CD14-positive monocyte (primary cell): ENCODE data around the gene CASP10. TPM values are rescaled to one million over a fixed set of nuclear protein-coding genes. Genes with fewer than 3 reads are reported as not detected.

Source experiments
- DNase-seq, 3 donors: peaks; one replicate each; pipeline ENCODE4 v3.0.0-alpha.2; 2011 to 2022
- H2AFZ ChIP-seq: 2 replicates; pipeline ENCODE4 v1.6.0; 2012; ENCODE audit warnings: mild to moderate bottlenecking, low read depth, low read length, inconsistent platforms; ENCODE audit not compliant: insufficient read depth, poor library complexity, severe bottlenecking
- H3K27ac ChIP-seq, 2 donors: 1 replicate in 1 of 2; 2 replicates in 1 of 2; pipeline ENCODE4 v1.5.1; 2012 to 2013; ENCODE audit warnings: low read length in 2 of 2, control low read depth in 1 of 2, inconsistent platforms in 1 of 2, low read depth in 1 of 2, mild to moderate bottlenecking in 1 of 2
- H3K27me3 ChIP-seq, 2 donors: one replicate each; pipeline versions ENCODE4 v1.6.0 to v1.6.1; 2011 to 2013; ENCODE audit warnings: low read length in 2 of 2; ENCODE audit not compliant: control insufficient read depth in 2 of 2, insufficient read depth in 2 of 2
- H3K36me3 ChIP-seq, 2 donors: replicated peaks in 1 of 2; 1 replicate in 1 of 2; 2 replicates in 1 of 2; pipeline versions ENCODE4 v1.5.1 to v1.6.1; 2012 to 2013; ENCODE audit warnings: low read length in 2 of 2, control low read depth in 1 of 2, inconsistent platforms in 1 of 2, mild to moderate bottlenecking in 1 of 2; ENCODE audit not compliant: insufficient read depth in 2 of 2, control insufficient read depth in 1 of 2
- H3K4me1 ChIP-seq, 2 donors: 1 replicate in 1 of 2; 2 replicates in 1 of 2; pipeline versions ENCODE4 v1.5.1 to v1.6.1; 2012 to 2013; ENCODE audit warnings: low read length in 2 of 2, control low read depth in 1 of 2, inconsistent platforms in 1 of 2, mild to moderate bottlenecking in 1 of 2, moderate library complexity in 1 of 2; ENCODE audit not compliant: insufficient read depth in 2 of 2, control insufficient read depth in 1 of 2
- H3K4me2 ChIP-seq: replicated peaks from 2 replicates; pipeline ENCODE3; 2012; ENCODE audit warnings: low read length, moderate library complexity, mild to moderate bottlenecking; ENCODE audit not compliant: poor library complexity, severe bottlenecking; ENCODE audit errors: extremely low read depth
- H3K4me3 ChIP-seq, 3 experiments: fragments of 200-600 bp in 1 of 3; sonication (generic) in 1 of 3; replicated peaks in 1 of 3; 1 replicate in 2 of 3; 2 replicates in 1 of 3; pipeline ENCODE4 v1.5.1; 2011 to 2013; ENCODE audit warnings: low read length in 3 of 3, mild to moderate bottlenecking in 3 of 3, control low read depth in 2 of 3, low read depth in 2 of 3, inconsistent platforms in 1 of 3, moderate library complexity in 1 of 3
- H3K79me2 ChIP-seq: 2 replicates; pipeline ENCODE4 v1.6.0; 2012; ENCODE audit warnings: mild to moderate bottlenecking, control low read depth, inconsistent platforms, low read length, moderate library complexity; ENCODE audit not compliant: insufficient read depth
- H3K9ac ChIP-seq: 2 replicates; pipeline ENCODE4 v1.6.0; 2017; ENCODE audit warnings: low read length, mild to moderate bottlenecking; ENCODE audit not compliant: insufficient read depth, poor library complexity, severe bottlenecking
- H3K9me3 ChIP-seq, 2 donors: replicated peaks in 1 of 2; 1 replicate in 1 of 2; 2 replicates in 1 of 2; pipeline versions ENCODE4 v1.5.1 to v1.6.1; 2012 to 2013; ENCODE audit warnings: low read length in 2 of 2, control low read depth in 1 of 2; ENCODE audit not compliant: control insufficient read depth in 1 of 2, insufficient read depth in 1 of 2
- H4K20me1 ChIP-seq: 2 replicates; pipeline ENCODE4 v1.6.0; 2012; ENCODE audit warnings: mild to moderate bottlenecking, low read length, control low read depth, moderate library complexity; ENCODE audit not compliant: insufficient read depth
- H3K27ac Mint-ChIP-seq, 7 donors: one replicate each; pipeline ENCODE4 v1.8.0; 2020; ENCODE audit warnings: mild to moderate bottlenecking in 7 of 7, mixed read lengths in 7 of 7, moderate library complexity in 6 of 7, inconsistent platforms in 2 of 7
- H3K27me3 Mint-ChIP-seq, 3 donors: one replicate each; pipeline ENCODE4 v1.8.0; 2021 to 2022; ENCODE audit warnings: low read depth in 3 of 3, mild to moderate bottlenecking in 3 of 3, mixed read lengths in 3 of 3, moderate library complexity in 3 of 3, inconsistent platforms in 1 of 3
- H3K36me3 Mint-ChIP-seq, 2 donors: one replicate each; pipeline ENCODE4 v1.8.0; 2020; ENCODE audit warnings: mixed read lengths in 2 of 2, inconsistent platforms in 1 of 2, mild to moderate bottlenecking in 1 of 2
- H3K4me1 Mint-ChIP-seq: one replicate; pipeline ENCODE4 v1.8.0; 2020; ENCODE audit warnings: mild to moderate bottlenecking, mixed read lengths
- H3K4me3 Mint-ChIP-seq, 2 donors: one replicate each; pipeline ENCODE4 v1.8.0; 2020; ENCODE audit warnings: mild to moderate bottlenecking in 2 of 2, mixed read lengths in 2 of 2, moderate library complexity in 1 of 2
- H3K9me3 Mint-ChIP-seq, 7 donors: one replicate each; pipeline ENCODE4 v1.8.0; 2020 to 2022; ENCODE audit warnings: mixed read lengths in 7 of 7, mild to moderate bottlenecking in 6 of 7, moderate library complexity in 6 of 7, inconsistent platforms in 2 of 7
- CTCF ChIP-seq: fragments of 200-600 bp; IDR thresholded peaks from one replicate; pipeline ENCODE4 v1.8.0; 2022; ENCODE audit warnings: antibody characterized with exemption, mild to moderate bottlenecking
- WGBS: methylation state at CpG from one replicate; pipeline ENCODE4 v1.1.5; 2013; ENCODE audit warnings: missing lambda C conversion rate; ENCODE audit not compliant: insufficient coverage; 5-methylcytosine and 5-hydroxymethylcytosine counted together
- intact Hi-C, 2 donors: fragments of 100-400 bp; cut with micrococcal nuclease; formaldehyde crosslinking; loops; one replicate each; pipeline versions ENCODE4 v1.15.0 to v1.15.1; 2023
- polyA plus RNA-seq, 3 donors: library from polyadenylated mRNA; depleted of rRNA in 1 of 3; unstranded in 2 of 3; stranded (reverse) in 1 of 3; fragments of 300-500 nt in 2 of 3; fragments of >200 nt in 1 of 3; fragmentation: Illumina TruSeq in 2 of 3; gene quantifications; 1 replicate in 2 of 3; 2 replicates in 1 of 3; pipeline ENCODE4 v1.2.3, GENCODE V29; 2012 to 2021

Gene CASP10
- polyA plus RNA-seq, 3 donors: 17.7 to 23.3 (median 18.9) TPM

GRCh38 chr2:201150454-201151020 lies 32.4 kb upstream of the CASP10 start:
- WGBS: 100% methylated on average over 2 of the region's 3 CpGs
- H3K4me3 ChIP-seq: peak overlapping the region in 1 of 3 experiments; percentile 51
- no peak overlapping the region for H3K4me3 Mint-ChIP-seq
- H3K27me3 Mint-ChIP-seq: peaks cover 0 to 2% (median 0%) of the 10 kb centered on the region in 3 donors
- H2AFZ ChIP-seq: no peak overlapping the region
- intact Hi-C loops: no loop called here
- peaks cover 0 to 2% (median 0%) of the 10 kb centered on the region in 7 donors for H3K9me3 Mint-ChIP-seq
- peaks cover 71 to 81% of the 10 kb centered on the region in 2 donors for H3K36me3 ChIP-seq
- peaks cover 65% of the 10 kb centered on the region for H3K4me1 Mint-ChIP-seq
- H3K4me1 ChIP-seq: peaks cover 65 to 68% of the 10 kb centered on the region in 2 donors
- H3K4me2 ChIP-seq: peak overlapping the region; percentile 66
- H3K9me3 ChIP-seq: no peaks in the 10 kb centered on the region
- H3K36me3 Mint-ChIP-seq: peaks cover 65 to 84% of the 10 kb centered on the region in 2 donors
- no peak for DNase-seq
- peak overlapping the region; percentile 98 to 100 (median 99) for H3K27ac Mint-ChIP-seq
- H3K79me2 ChIP-seq: peaks cover 84% of the 10 kb centered on the region
- H3K27ac ChIP-seq: peak overlapping the region; percentile 94 to 96
- no peaks in the 10 kb centered on the region for H3K27me3 ChIP-seq
- H4K20me1 ChIP-seq: peaks cover 69% of the 10 kb centered on the region
- no peak for TF ChIP-seq CTCF
- H3K9ac ChIP-seq: peak overlapping the region; percentile 0

- TF ChIP-seq CTCF: no peak
- H3K4me3 ChIP-seq: peak overlapping the region in 2 of 3 experiments; percentile 30 to 51
- intact Hi-C loops: no loop called here
- H3K27ac ChIP-seq: peak overlapping the region; percentile 94 to 96
- peaks cover 0 to 2% (median 0%) of the 10 kb centered on the region in 7 donors for H3K9me3 Mint-ChIP-seq
- H3K27me3 Mint-ChIP-seq: peaks cover 0 to 2% (median 0%) of the 10 kb centered on the region in 3 donors
- WGBS: 56% methylated on average over 3 of the region's 8 CpGs
- peak overlapping the region; percentile 4 for H2AFZ ChIP-seq
- H3K4me3 Mint-ChIP-seq: peak overlapping the region; percentile 45 to 67
- peak; percentile 65 to 87 (median 82) for DNase-seq
- H3K4me1 Mint-ChIP-seq: peaks cover 73% of the 10 kb centered on the region
- peaks cover 73 to 76% of the 10 kb centered on the region in 2 donors for H3K4me1 ChIP-seq
- H3K27me3 ChIP-seq: no peaks in the 10 kb centered on the region
- peak overlapping the region; percentile 98 to 100 (median 99) for H3K27ac Mint-ChIP-seq
- H3K36me3 Mint-ChIP-seq: peaks cover 66 to 82% of the 10 kb centered on the region in 2 donors
- peaks cover 65% of the 10 kb centered on the region for H4K20me1 ChIP-seq
- peak overlapping the region; percentile 66 for H3K4me2 ChIP-seq
- H3K36me3 ChIP-seq: peaks cover 69 to 79% of the 10 kb centered on the region in 2 donors
- H3K79me2 ChIP-seq: peaks cover 84% of the 10 kb centered on the region
- H3K9ac ChIP-seq: peak overlapping the region; percentile 58
- H3K9me3 ChIP-seq: no peaks in the 10 kb centered on the region
These were observed 31.6 kb upstream of the CASP10 start for GRCh38 chr2:201151127-201151981.
